Fibroblast of pulmonary artery (primary cell): Measurements from ENCODE around the gene FAM20A.

Experiments used
- DNase-seq: peaks from one replicate; pipeline ENCODE4 v3.0.0-alpha.2; 2010; ENCODE audit warnings: low read depth
- H3K4me3 ChIP-seq: replicated peaks from 2 replicates; pipeline ENCODE4 v1.5.1; 2011; ENCODE audit warnings: low read depth, mild to moderate bottlenecking, control low read depth, low read length, moderate library complexity
- CTCF ChIP-seq: IDR thresholded peaks from 2 replicates; pipeline ENCODE4 v1.5.1; 2011; ENCODE audit warnings: mild to moderate bottlenecking, control low read depth, low read length, inconsistent platforms; ENCODE audit errors: missing control alignments

FAM20A gene

GRCh38 chr17:68511254-68511670 is 89.9 kb downstream of the FAM20A start:
- TF ChIP-seq CTCF: no peak
- H3K4me3 ChIP-seq: peak overlapping the region; percentile 72
- DNase-seq: no peak

- DNase-seq: no peak
- H3K4me3 ChIP-seq: no peak overlapping the region
- no peak for TF ChIP-seq CTCF
These were observed 91.8 kb downstream of the FAM20A start for GRCh38 chr17:68509141-68510057.

GRCh38 chr17:68507576-68507975 is 93.6 kb downstream of the FAM20A start:
- DNase-seq: no peak
- no peak overlapping the region for H3K4me3 ChIP-seq
- TF ChIP-seq CTCF: no peak

GRCh38 chr17:68505951-68506350 is 95.2 kb downstream of the FAM20A start:
- TF ChIP-seq CTCF: no peak
- H3K4me3 ChIP-seq: no peak overlapping the region
- DNase-seq: no peak

GRCh38 chr17:68501074-68501473 is 100.1 kb downstream of the FAM20A start:
- TF ChIP-seq CTCF: no peak
- DNase-seq: no peak
- H3K4me3 ChIP-seq: no peak overlapping the region

- H3K4me3 ChIP-seq: no peak overlapping the region
- DNase-seq: no peak
- no peak for TF ChIP-seq CTCF
These were observed 101.6 kb downstream of the FAM20A start for GRCh38 chr17:68499587-68499986.
